ENCODE measurements around the gene DIS3. TPM values are rescaled to one million over a fixed set of nuclear protein-coding genes. Genes with fewer than 3 reads are reported as not detected.

The DIS3 gene
- total and polyA plus RNA-seq, 2 of the 13 experiments (the other 11 are each of a cell fraction or from before 2014, with no cell fraction given), result 13.2 to 35.0 TPM

DNA sequence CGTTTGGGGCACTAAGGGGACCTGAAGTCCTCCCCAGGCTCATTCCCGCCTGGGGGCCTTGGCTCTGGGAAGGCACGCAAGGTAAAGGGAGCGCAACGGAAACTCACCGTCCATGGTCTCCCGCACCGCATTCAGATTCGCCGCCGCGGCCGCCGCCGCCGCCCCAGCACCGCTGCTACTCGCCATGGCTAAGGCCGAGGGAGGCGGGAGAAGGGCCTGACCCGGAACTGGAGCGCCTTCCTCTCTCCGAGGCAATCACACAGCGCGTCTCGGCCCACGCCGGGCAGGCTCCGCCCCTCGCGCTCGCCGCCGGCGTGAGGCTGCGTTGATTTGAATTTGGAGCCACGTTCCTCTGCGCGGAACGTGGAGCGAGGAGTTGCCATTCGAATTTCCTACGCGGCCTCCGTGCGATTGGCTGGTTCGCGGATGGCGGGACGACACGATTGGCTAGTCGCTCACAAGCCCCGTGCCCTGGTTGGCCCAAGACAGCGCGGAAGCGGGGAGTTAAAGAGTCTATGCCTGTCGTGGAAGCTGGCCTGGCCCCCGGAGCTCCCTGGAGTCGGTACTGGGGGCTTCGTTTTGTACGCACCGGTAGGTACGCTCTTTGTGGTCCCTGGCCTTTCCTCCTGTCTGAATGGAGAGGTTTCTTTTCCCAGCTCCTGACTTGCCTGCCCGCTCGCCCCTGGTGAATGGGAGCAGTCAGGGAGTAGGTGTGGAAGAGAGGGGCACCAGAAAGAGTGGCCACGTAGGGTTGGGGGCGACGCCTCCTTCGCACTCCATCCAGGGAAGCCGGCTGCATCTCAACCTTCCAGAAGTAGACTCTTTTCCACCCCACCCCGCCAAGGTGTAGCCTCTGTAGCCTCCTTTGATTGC is 54.0 kb downstream of the DIS3 start, which contains the start of the genes BORA and MZT1 (continued):
- TF ChIP-seq, protein P1, sequence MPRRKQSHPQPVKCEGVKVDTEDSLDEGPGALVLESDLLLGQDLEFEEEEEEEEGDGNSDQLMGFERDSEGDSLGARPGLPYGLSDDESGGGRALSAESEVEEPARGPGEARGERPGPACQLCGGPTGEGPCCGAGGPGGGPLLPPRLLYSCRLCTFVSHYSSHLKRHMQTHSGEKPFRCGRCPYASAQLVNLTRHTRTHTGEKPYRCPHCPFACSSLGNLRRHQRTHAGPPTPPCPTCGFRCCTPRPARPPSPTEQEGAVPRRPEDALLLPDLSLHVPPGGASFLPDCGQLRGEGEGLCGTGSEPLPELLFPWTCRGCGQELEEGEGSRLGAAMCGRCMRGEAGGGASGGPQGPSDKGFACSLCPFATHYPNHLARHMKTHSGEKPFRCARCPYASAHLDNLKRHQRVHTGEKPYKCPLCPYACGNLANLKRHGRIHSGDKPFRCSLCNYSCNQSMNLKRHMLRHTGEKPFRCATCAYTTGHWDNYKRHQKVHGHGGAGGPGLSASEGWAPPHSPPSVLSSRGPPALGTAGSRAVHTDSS (CRISPR knock-in tag; conservative IDR thresholded peaks at IDR 0.05), result no peak
- peak; percentile 79; the same call in 1 of the 2 replicates for TF ChIP-seq ZMAT3 (CRISPR knock-in tag; conservative IDR thresholded peaks at IDR 0.05)
- TF ChIP-seq ZNF225 (CRISPR knock-in tag; IDR thresholded peaks at IDR 0.05), result no peak; the same call in 1 of the 2 replicates
- peak; percentile 75; the same call in 1 of the 2 replicates for TF ChIP-seq MAF1 (CRISPR knock-in tag; IDR thresholded peaks at IDR 0.05; ENCODE audit: borderline replicate concordance)
- TF ChIP-seq, protein P2, sequence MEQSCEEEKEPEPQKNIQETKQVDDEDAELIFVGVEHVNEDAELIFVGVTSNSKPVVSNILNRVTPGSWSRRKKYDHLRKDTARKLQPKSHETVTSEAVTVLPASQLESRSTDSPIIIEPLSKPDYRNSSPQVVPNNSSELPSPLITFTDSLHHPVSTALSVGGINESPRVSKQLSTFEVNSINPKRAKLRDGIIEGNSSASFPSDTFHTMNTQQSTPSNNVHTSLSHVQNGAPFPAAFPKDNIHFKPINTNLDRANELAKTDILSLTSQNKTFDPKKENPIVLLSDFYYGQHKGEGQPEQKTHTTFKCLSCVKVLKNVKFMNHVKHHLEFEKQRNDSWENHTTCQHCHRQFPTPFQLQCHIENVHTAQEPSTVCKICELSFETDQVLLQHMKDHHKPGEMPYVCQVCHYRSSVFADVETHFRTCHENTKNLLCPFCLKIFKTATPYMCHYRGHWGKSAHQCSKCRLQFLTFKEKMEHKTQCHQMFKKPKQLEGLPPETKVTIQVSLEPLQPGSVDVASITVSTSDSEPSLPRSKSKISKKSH (CRISPR knock-in tag; IDR thresholded peaks at IDR 0.05; ENCODE audit: borderline replicate concordance), result peak; percentile 31; the same call in 1 of the 2 replicates
- no peak for TF ChIP-seq RAD21 (CRISPR knock-in tag; IDR thresholded peaks at IDR 0.05)
- TF ChIP-seq ZEB1 (IDR thresholded peaks at IDR 0.05; ENCODE audit: insufficient replicate concordance, low read depth), result no peak
- TF ChIP-seq, protein P3, sequence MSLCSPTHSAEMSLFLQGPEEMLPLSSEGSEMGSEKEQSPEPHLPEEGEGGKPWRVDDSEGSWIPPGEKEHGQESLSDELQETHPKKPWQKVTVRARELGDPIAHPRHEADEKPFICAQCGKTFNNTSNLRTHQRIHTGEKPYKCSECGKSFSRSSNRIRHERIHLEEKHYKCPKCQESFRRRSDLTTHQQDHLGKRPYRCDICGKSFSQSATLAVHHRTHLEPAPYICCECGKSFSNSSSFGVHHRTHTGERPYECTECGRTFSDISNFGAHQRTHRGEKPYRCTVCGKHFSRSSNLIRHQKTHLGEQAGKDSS (CRISPR knock-in tag; IDR thresholded peaks at IDR 0.05; ENCODE audit: borderline replicate concordance, low read depth), result peak; percentile 89
- TF ChIP-seq ZNF788 (CRISPR knock-in tag; IDR thresholded peaks at IDR 0.05; ENCODE audit: borderline replicate concordance), result peak; percentile 97
- no peak for TF ChIP-seq TBP (CRISPR knock-in tag; IDR thresholded peaks at IDR 0.05)
- peak; percentile 89 for TF ChIP-seq ZNF264 (CRISPR knock-in tag; IDR thresholded peaks at IDR 0.05)
- TF ChIP-seq, protein P4, sequence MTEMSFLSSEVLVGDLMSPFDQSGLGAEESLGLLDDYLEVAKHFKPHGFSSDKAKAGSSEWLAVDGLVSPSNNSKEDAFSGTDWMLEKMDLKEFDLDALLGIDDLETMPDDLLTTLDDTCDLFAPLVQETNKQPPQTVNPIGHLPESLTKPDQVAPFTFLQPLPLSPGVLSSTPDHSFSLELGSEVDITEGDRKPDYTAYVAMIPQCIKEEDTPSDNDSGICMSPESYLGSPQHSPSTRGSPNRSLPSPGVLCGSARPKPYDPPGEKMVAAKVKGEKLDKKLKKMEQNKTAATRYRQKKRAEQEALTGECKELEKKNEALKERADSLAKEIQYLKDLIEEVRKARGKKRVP (CRISPR knock-in tag; IDR thresholded peaks at IDR 0.05), result peak in 1 of 2 experiments; percentile 92; a peak in 2 of 4 replicates
- no peak for TF ChIP-seq ZNF530 (CRISPR knock-in tag; IDR thresholded peaks at IDR 0.05; ENCODE audit: low read depth)
- TF ChIP-seq, protein P5, sequence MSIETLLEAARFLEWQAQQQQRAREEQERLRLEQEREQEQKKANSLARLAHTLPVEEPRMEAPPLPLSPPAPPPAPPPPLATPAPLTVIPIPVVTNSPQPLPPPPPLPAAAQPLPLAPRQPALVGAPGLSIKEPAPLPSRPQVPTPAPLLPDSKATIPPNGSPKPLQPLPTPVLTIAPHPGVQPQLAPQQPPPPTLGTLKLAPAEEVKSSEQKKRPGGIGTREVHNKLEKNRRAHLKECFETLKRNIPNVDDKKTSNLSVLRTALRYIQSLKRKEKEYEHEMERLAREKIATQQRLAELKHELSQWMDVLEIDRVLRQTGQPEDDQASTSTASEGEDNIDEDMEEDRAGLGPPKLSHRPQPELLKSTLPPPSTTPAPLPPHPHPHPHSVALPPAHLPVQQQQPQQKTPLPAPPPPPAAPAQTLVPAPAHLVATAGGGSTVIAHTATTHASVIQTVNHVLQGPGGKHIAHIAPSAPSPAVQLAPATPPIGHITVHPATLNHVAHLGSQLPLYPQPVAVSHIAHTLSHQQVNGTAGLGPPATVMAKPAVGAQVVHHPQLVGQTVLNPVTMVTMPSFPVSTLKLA (IDR thresholded peaks at IDR 0.05), result peak; percentile 90
- TF ChIP-seq, protein P6, sequence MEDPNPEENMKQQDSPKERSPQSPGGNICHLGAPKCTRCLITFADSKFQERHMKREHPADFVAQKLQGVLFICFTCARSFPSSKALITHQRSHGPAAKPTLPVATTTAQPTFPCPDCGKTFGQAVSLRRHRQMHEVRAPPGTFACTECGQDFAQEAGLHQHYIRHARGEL (CRISPR knock-in tag; IDR thresholded peaks at IDR 0.05), result no peak
- TF ChIP-seq, protein P7, sequence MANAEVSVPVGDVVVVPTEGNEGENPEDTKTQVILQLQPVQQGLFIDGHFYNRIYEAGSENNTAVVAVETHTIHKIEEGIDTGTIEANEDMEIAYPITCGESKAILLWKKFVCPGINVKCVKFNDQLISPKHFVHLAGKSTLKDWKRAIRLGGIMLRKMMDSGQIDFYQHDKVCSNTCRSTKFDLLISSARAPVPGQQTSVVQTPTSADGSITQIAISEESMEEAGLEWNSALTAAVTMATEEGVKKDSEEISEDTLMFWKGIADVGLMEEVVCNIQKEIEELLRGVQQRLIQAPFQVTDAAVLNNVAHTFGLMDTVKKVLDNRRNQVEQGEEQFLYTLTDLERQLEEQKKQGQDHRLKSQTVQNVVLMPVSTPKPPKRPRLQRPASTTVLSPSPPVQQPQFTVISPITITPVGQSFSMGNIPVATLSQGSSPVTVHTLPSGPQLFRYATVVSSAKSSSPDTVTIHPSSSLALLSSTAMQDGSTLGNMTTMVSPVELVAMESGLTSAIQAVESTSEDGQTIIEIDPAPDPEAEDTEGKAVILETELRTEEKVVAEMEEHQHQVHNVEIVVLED (CRISPR knock-in tag; IDR thresholded peaks at IDR 0.05; ENCODE audit: borderline replicate concordance), result peak; percentile 99
- TF ChIP-seq PAWR (CRISPR knock-in tag; IDR thresholded peaks at IDR 0.05; ENCODE audit: borderline replicate concordance), result 0 out of 2 replicates have a peak, but pooled peaks have one; percentile 42
- TF ChIP-seq ZSCAN29 (CRISPR knock-in tag; conservative IDR thresholded peaks at IDR 0.05), result peak; percentile 74; the same call in 1 of the 2 replicates
- no peak for TF ChIP-seq ZNF790 (CRISPR knock-in tag; IDR thresholded peaks at IDR 0.05; ENCODE audit: borderline replicate concordance)

All from HepG2 (cell line).